CD14-positive monocyte (primary cell): ENCODE results near the gene SEC61G. TPM values are rescaled to one million over a fixed set of nuclear protein-coding genes. Genes with fewer than 3 reads are reported as not detected.

Source experiments
- DNase-seq, 3 donors: peaks; one replicate each; pipeline ENCODE4 v3.0.0-alpha.2; 2011 to 2022
- H2AFZ ChIP-seq: 2 replicates; pipeline ENCODE4 v1.6.0; 2012; ENCODE audit warnings: mild to moderate bottlenecking, low read depth, low read length, inconsistent platforms; ENCODE audit not compliant: insufficient read depth, poor library complexity, severe bottlenecking
- H3K27ac ChIP-seq, 2 donors: 1 replicate in 1 of 2; 2 replicates in 1 of 2; pipeline ENCODE4 v1.5.1; 2012 to 2013; ENCODE audit warnings: low read length in 2 of 2, control low read depth in 1 of 2, inconsistent platforms in 1 of 2, low read depth in 1 of 2, mild to moderate bottlenecking in 1 of 2
- H3K27me3 ChIP-seq, 2 donors: one replicate each; pipeline versions ENCODE4 v1.6.0 to v1.6.1; 2011 to 2013; ENCODE audit warnings: low read length in 2 of 2; ENCODE audit not compliant: control insufficient read depth in 2 of 2, insufficient read depth in 2 of 2
- H3K36me3 ChIP-seq, 2 donors: replicated peaks in 1 of 2; 1 replicate in 1 of 2; 2 replicates in 1 of 2; pipeline versions ENCODE4 v1.5.1 to v1.6.1; 2012 to 2013; ENCODE audit warnings: low read length in 2 of 2, control low read depth in 1 of 2, inconsistent platforms in 1 of 2, mild to moderate bottlenecking in 1 of 2; ENCODE audit not compliant: insufficient read depth in 2 of 2, control insufficient read depth in 1 of 2
- H3K4me1 ChIP-seq, 2 donors: 1 replicate in 1 of 2; 2 replicates in 1 of 2; pipeline versions ENCODE4 v1.5.1 to v1.6.1; 2012 to 2013; ENCODE audit warnings: low read length in 2 of 2, control low read depth in 1 of 2, inconsistent platforms in 1 of 2, mild to moderate bottlenecking in 1 of 2, moderate library complexity in 1 of 2; ENCODE audit not compliant: insufficient read depth in 2 of 2, control insufficient read depth in 1 of 2
- H3K4me2 ChIP-seq: replicated peaks from 2 replicates; pipeline ENCODE3; 2012; ENCODE audit warnings: low read length, moderate library complexity, mild to moderate bottlenecking; ENCODE audit not compliant: poor library complexity, severe bottlenecking; ENCODE audit errors: extremely low read depth
- H3K4me3 ChIP-seq, 3 experiments: fragments of 200-600 bp in 1 of 3; sonication (generic) in 1 of 3; replicated peaks in 1 of 3; 1 replicate in 2 of 3; 2 replicates in 1 of 3; pipeline ENCODE4 v1.5.1; 2011 to 2013; ENCODE audit warnings: low read length in 3 of 3, mild to moderate bottlenecking in 3 of 3, control low read depth in 2 of 3, low read depth in 2 of 3, inconsistent platforms in 1 of 3, moderate library complexity in 1 of 3
- H3K79me2 ChIP-seq: 2 replicates; pipeline ENCODE4 v1.6.0; 2012; ENCODE audit warnings: mild to moderate bottlenecking, control low read depth, inconsistent platforms, low read length, moderate library complexity; ENCODE audit not compliant: insufficient read depth
- H3K9ac ChIP-seq: 2 replicates; pipeline ENCODE4 v1.6.0; 2017; ENCODE audit warnings: low read length, mild to moderate bottlenecking; ENCODE audit not compliant: insufficient read depth, poor library complexity, severe bottlenecking
- H3K9me3 ChIP-seq, 2 donors: replicated peaks in 1 of 2; 1 replicate in 1 of 2; 2 replicates in 1 of 2; pipeline versions ENCODE4 v1.5.1 to v1.6.1; 2012 to 2013; ENCODE audit warnings: low read length in 2 of 2, control low read depth in 1 of 2; ENCODE audit not compliant: control insufficient read depth in 1 of 2, insufficient read depth in 1 of 2
- H4K20me1 ChIP-seq: 2 replicates; pipeline ENCODE4 v1.6.0; 2012; ENCODE audit warnings: mild to moderate bottlenecking, low read length, control low read depth, moderate library complexity; ENCODE audit not compliant: insufficient read depth
- H3K27ac Mint-ChIP-seq, 7 donors: one replicate each; pipeline ENCODE4 v1.8.0; 2020; ENCODE audit warnings: mild to moderate bottlenecking in 7 of 7, mixed read lengths in 7 of 7, moderate library complexity in 6 of 7, inconsistent platforms in 2 of 7
- H3K27me3 Mint-ChIP-seq, 3 donors: one replicate each; pipeline ENCODE4 v1.8.0; 2021 to 2022; ENCODE audit warnings: low read depth in 3 of 3, mild to moderate bottlenecking in 3 of 3, mixed read lengths in 3 of 3, moderate library complexity in 3 of 3, inconsistent platforms in 1 of 3
- H3K36me3 Mint-ChIP-seq, 2 donors: one replicate each; pipeline ENCODE4 v1.8.0; 2020; ENCODE audit warnings: mixed read lengths in 2 of 2, inconsistent platforms in 1 of 2, mild to moderate bottlenecking in 1 of 2
- H3K4me1 Mint-ChIP-seq: one replicate; pipeline ENCODE4 v1.8.0; 2020; ENCODE audit warnings: mild to moderate bottlenecking, mixed read lengths
- H3K4me3 Mint-ChIP-seq, 2 donors: one replicate each; pipeline ENCODE4 v1.8.0; 2020; ENCODE audit warnings: mild to moderate bottlenecking in 2 of 2, mixed read lengths in 2 of 2, moderate library complexity in 1 of 2
- H3K9me3 Mint-ChIP-seq, 7 donors: one replicate each; pipeline ENCODE4 v1.8.0; 2020 to 2022; ENCODE audit warnings: mixed read lengths in 7 of 7, mild to moderate bottlenecking in 6 of 7, moderate library complexity in 6 of 7, inconsistent platforms in 2 of 7
- WGBS: methylation state at CpG from one replicate; pipeline ENCODE4 v1.1.5; 2013; ENCODE audit warnings: missing lambda C conversion rate; ENCODE audit not compliant: insufficient coverage; 5-methylcytosine and 5-hydroxymethylcytosine counted together
- intact Hi-C, 2 donors: fragments of 100-400 bp; cut with micrococcal nuclease; formaldehyde crosslinking; loops; one replicate each; pipeline versions ENCODE4 v1.15.0 to v1.15.1; 2023
- polyA plus RNA-seq, 3 donors: library from polyadenylated mRNA; depleted of rRNA in 1 of 3; unstranded in 2 of 3; stranded (reverse) in 1 of 3; fragments of 300-500 nt in 2 of 3; fragments of >200 nt in 1 of 3; fragmentation: Illumina TruSeq in 2 of 3; gene quantifications; 1 replicate in 2 of 3; 2 replicates in 1 of 3; pipeline ENCODE4 v1.2.3, GENCODE V29; 2012 to 2021
- TF ChIP-seq, protein P1 (sequence below): fragments of 200-600 bp; IDR thresholded peaks from one replicate; pipeline ENCODE4 v1.8.0; 2022; ENCODE audit warnings: antibody characterized with exemption, mild to moderate bottlenecking

Gene SEC61G
- polyA plus RNA-seq, 3 donors: 200 to 221 (median 213) TPM

DNA sequence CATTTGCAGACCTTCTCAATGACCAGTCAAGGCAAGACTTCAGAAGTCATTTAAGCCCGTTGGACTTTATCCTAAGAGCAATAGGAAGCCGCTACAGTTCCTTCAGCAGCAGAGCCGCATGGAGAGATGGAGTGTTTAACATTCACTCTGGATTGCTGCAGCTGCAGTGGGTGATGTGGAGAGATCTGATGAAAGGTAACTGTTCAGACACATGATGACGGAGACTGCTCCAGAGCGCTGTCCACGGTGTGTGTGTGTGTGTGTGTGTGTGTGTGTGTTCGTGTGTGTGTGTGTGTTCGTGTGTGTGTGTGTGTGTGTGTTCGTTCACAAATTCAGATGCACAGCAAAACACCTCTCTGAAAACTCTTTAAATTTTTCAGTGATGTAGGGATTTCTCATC is 37.0 kb downstream of the SEC61G start:
- H3K27me3 ChIP-seq: no peaks in the 10 kb centered on the region
- peak overlapping the region in 1 of 2 donors; percentile 22 for H3K4me3 Mint-ChIP-seq
- no peak for DNase-seq
- H3K9ac ChIP-seq: no peak overlapping the region
- H3K4me1 ChIP-seq: no peaks in the 10 kb centered on the region
- WGBS: 76% methylated on average over 3 of the region's 9 CpGs
- intact Hi-C loops: no loop called here
- no peaks in the 10 kb centered on the region for H3K4me1 Mint-ChIP-seq
- no peaks in the 10 kb centered on the region for H3K36me3 ChIP-seq
- H3K79me2 ChIP-seq: no peaks in the 10 kb centered on the region
- no peaks in the 10 kb centered on the region for H4K20me1 ChIP-seq
- no peak overlapping the region for H3K27ac Mint-ChIP-seq
- H3K27ac ChIP-seq: no peak overlapping the region
- no peaks in the 10 kb centered on the region for H3K27me3 Mint-ChIP-seq
- peaks cover 3 to 17% (median 7%) of the 10 kb centered on the region in 7 donors for H3K9me3 Mint-ChIP-seq
- no peak overlapping the region for H2AFZ ChIP-seq
- H3K4me2 ChIP-seq: no peak overlapping the region
- TF ChIP-seq, protein P1, sequence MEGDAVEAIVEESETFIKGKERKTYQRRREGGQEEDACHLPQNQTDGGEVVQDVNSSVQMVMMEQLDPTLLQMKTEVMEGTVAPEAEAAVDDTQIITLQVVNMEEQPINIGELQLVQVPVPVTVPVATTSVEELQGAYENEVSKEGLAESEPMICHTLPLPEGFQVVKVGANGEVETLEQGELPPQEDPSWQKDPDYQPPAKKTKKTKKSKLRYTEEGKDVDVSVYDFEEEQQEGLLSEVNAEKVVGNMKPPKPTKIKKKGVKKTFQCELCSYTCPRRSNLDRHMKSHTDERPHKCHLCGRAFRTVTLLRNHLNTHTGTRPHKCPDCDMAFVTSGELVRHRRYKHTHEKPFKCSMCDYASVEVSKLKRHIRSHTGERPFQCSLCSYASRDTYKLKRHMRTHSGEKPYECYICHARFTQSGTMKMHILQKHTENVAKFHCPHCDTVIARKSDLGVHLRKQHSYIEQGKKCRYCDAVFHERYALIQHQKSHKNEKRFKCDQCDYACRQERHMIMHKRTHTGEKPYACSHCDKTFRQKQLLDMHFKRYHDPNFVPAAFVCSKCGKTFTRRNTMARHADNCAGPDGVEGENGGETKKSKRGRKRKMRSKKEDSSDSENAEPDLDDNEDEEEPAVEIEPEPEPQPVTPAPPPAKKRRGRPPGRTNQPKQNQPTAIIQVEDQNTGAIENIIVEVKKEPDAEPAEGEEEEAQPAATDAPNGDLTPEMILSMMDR: no peak
- no peaks in the 10 kb centered on the region for H3K36me3 Mint-ChIP-seq
- H3K9me3 ChIP-seq: peaks cover 3 to 7% of the 10 kb centered on the region in 2 donors
- H3K4me3 ChIP-seq: no peak overlapping the region

DNA sequence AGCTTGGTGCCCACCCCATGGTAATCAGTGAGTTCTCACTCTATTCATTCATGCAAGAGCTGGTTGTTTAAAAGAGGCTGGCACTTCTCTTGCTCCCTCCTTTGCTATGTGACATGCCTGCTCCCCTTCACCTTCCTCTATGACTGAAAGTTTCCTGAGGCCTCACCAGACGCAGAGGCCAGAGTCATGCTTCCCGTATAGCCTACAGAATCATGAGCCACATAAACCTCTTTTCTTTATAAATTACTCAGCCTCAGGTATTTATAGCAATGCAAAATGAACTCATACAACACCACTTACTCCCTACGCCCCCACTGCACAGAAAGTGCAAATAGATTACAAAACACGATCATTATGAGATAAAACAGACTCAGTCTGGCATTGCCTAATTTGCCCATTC is 39.0 kb downstream of the SEC61G start:
- no peak overlapping the region for H3K4me3 Mint-ChIP-seq
- Histone ChIP-seq H3K27ac (no peak overlapping the region), H3K4me1 (no peaks in the 10 kb centered on the region), H2AFZ (no peak overlapping the region), H3K4me2 (no peak overlapping the region), H3K9ac (no peak overlapping the region), H3K79me2 (no peaks in the 10 kb centered on the region), H3K9me3 (peaks cover 3 to 12% of the 10 kb centered on the region in 2 donors), H3K36me3 (no peaks in the 10 kb centered on the region), H4K20me1 (no peaks in the 10 kb centered on the region), H3K27me3 (no peaks in the 10 kb centered on the region), H3K4me3 (no peak overlapping the region)
- WGBS: 83% methylated on average over 2 of the region's 4 CpGs
- no peaks in the 10 kb centered on the region for H3K4me1 Mint-ChIP-seq
- H3K27me3 Mint-ChIP-seq: no peaks in the 10 kb centered on the region
- TF ChIP-seq, protein P1: no peak
- no peaks in the 10 kb centered on the region for H3K36me3 Mint-ChIP-seq
- peaks cover 4 to 19% (median 7%) of the 10 kb centered on the region in 7 donors for H3K9me3 Mint-ChIP-seq
- no peak overlapping the region for H3K27ac Mint-ChIP-seq
- intact Hi-C loops: no loop called here
- DNase-seq: no peak
